HG03025 (cell line): ENCODE results near the gene ARHGAP42.
A peak's percentile ranks its signal among the peaks of the same experiment; 100 is the strongest.
"Not testable (repeated sequence)": the region's sequence is repeated elsewhere in the genome, so short reads cannot be mapped to it uniquely, and the experiment has no call there.

Experiments used
- ATAC-seq: cut with Tn5 transposase; IDR thresholded peaks from one replicate; pipeline ENCODE4 v1.9.1; 2021; ENCODE audit warnings: mild to moderate bottlenecking, moderate library complexity; ENCODE audit not compliant: unreplicated experiment, low FRiP score

ARHGAP42 gene

GRCh38 chr11:100719362-100719761, 32.3 kb downstream of the ARHGAP42 start:
- no peak for ATAC-seq

GRCh38 chr11:100719809-100720221, 32.7 kb downstream of the ARHGAP42 start:
- no peak for ATAC-seq

GRCh38 chr11:100726680-100727079, 39.6 kb downstream of the ARHGAP42 start:
- ATAC-seq: no peak

- no peak for ATAC-seq
Observed at GRCh38 chr11:100727410-100727809, 40.3 kb downstream of the ARHGAP42 start.

- no peak for ATAC-seq
Observed at GRCh38 chr11:100730266-100730665, 43.2 kb downstream of the ARHGAP42 start.

- no peak for ATAC-seq
Observed at GRCh38 chr11:100731471-100731870, 44.4 kb downstream of the ARHGAP42 start.

GRCh38 chr11:100732949-100733348, 45.9 kb downstream of the ARHGAP42 start:
- no peak for ATAC-seq

- ATAC-seq: no peak
Observed at GRCh38 chr11:100734743-100735527, 47.8 kb downstream of the ARHGAP42 start.

GRCh38 chr11:100735949-100736675, 49.0 kb downstream of the ARHGAP42 start:
- ATAC-seq: no peak

GRCh38 chr11:100738701-100739270, 51.7 kb downstream of the ARHGAP42 start:
- ATAC-seq: no peak

- no peak for ATAC-seq
Observed at GRCh38 chr11:100739666-100740065, 52.6 kb downstream of the ARHGAP42 start.

GRCh38 chr11:100740440-100740839, 53.4 kb downstream of the ARHGAP42 start:
- no peak for ATAC-seq

- ATAC-seq: peak; percentile 26
Observed at GRCh38 chr11:100741866-100742625, 55.0 kb downstream of the ARHGAP42 start.

GRCh38 chr11:100746448-100746847, 59.4 kb downstream of the ARHGAP42 start:
- ATAC-seq: no peak

GRCh38 chr11:100748153-100748552, 61.1 kb downstream of the ARHGAP42 start:
- ATAC-seq: no peak

GRCh38 chr11:100749887-100750565, 62.9 kb downstream of the ARHGAP42 start:
- not testable (repeated sequence) for ATAC-seq

- ATAC-seq: not testable (repeated sequence)
Observed at GRCh38 chr11:100750566-100750891, 63.4 kb downstream of the ARHGAP42 start.

GRCh38 chr11:100752371-100753171, 65.5 kb downstream of the ARHGAP42 start:
- ATAC-seq: no peak

- ATAC-seq: no peak
Observed at GRCh38 chr11:100753172-100753543, 66.1 kb downstream of the ARHGAP42 start.

GRCh38 chr11:100753571-100753970, 66.5 kb downstream of the ARHGAP42 start:
- ATAC-seq: no peak
